MM.1S (cell line): ENCODE measurements around the gene SHISA5.

Source experiments
- EZH2 ChIP-seq: fragments of 300-600 bp; sonication (generic); optimal IDR thresholded peaks from 2 replicates; pipeline ENCODE3; 2017; ENCODE audit warnings: low read depth, mild to moderate bottlenecking, antibody characterized with exemption, low read length, mixed read lengths
- TF ChIP-seq, protein P1 (sequence below): fragments of 300-600 bp; sonication (generic); IDR thresholded peaks from 2 replicates; pipeline ENCODE4 v1.5.1; 2016; ENCODE audit warnings: antibody characterized with exemption, low read length, mixed read lengths

DNA sequence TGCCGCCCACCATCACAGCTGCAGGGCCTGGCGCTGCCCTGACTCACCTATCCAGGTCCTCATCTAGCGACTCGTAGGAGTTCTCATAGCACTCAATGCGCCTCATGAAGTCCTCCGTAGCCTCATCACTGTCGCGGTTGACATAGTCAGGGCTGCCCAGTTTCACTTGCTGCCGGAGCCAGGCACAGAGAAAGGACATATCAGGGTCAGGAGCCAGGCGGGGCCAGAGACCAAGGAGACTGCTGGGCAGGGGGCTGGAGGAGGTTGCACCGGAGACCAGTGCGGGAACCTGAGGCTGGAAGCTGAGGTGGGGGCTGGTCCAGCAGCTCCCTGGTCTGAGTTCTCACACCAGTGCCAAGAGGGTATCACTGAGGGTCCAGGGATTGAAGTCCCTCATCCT lies 34.5 kb upstream of the SHISA5 start:
- TF ChIP-seq, protein P1, sequence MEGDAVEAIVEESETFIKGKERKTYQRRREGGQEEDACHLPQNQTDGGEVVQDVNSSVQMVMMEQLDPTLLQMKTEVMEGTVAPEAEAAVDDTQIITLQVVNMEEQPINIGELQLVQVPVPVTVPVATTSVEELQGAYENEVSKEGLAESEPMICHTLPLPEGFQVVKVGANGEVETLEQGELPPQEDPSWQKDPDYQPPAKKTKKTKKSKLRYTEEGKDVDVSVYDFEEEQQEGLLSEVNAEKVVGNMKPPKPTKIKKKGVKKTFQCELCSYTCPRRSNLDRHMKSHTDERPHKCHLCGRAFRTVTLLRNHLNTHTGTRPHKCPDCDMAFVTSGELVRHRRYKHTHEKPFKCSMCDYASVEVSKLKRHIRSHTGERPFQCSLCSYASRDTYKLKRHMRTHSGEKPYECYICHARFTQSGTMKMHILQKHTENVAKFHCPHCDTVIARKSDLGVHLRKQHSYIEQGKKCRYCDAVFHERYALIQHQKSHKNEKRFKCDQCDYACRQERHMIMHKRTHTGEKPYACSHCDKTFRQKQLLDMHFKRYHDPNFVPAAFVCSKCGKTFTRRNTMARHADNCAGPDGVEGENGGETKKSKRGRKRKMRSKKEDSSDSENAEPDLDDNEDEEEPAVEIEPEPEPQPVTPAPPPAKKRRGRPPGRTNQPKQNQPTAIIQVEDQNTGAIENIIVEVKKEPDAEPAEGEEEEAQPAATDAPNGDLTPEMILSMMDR: no peak
- no peak for TF ChIP-seq EZH2
